ENCODE results near the gene PNMA6E.

The PNMA6E gene

GRCh38 chrX:153444333-153445011, 43.3 kb upstream of the PNMA6E start:
- Histone ChIP-seq H4K8ac (ENCODE audit: low read depth, low read length) (no peak overlapping the region), H3K27me3 (ENCODE audit: insufficient read depth, low read length, poor library complexity) (no peaks in the 10 kb centered on the region), H4K5ac (ENCODE audit: low read length) (no peak overlapping the region), H3K4me2 (ENCODE audit: low read length) (no peak overlapping the region), H2AK5ac (ENCODE audit: low read length) (no peak overlapping the region), H3K4me1 (ENCODE audit: control insufficient read depth, low read depth, low read length) (no peaks in the 10 kb centered on the region), H3K18ac (ENCODE audit: low read length) (no peak overlapping the region), H2BK5ac (ENCODE audit: low read length) (no peak overlapping the region), H3K79me1 (ENCODE audit: low read length) (no peaks in the 10 kb centered on the region), H3K4ac (ENCODE audit: low read depth, low read length) (no peak overlapping the region), H3K9ac (ENCODE audit: low read length) (no peak overlapping the region), H3K36me3 (ENCODE audit: control insufficient read depth, insufficient read depth, low read length) (no peaks in the 10 kb centered on the region), H3K27ac (ENCODE audit: low read depth, low read length) (no peak overlapping the region), H2BK15ac (replicated peaks; ENCODE audit: low read depth) (no peak overlapping the region), H3K23ac (ENCODE audit: low read length) (no peak overlapping the region), H3K79me2 (ENCODE audit: control insufficient read depth, insufficient read depth, low read length) (no peaks in the 10 kb centered on the region), H3K56ac (ENCODE audit: low read length) (no peak overlapping the region), H2BK120ac (ENCODE audit: low read depth, low read length) (no peak overlapping the region), H3K4me3 (ENCODE audit: low read length) (no peak overlapping the region)
- no CpG with 5 or more reads among the region's 37 CpGs for WGBS (ENCODE audit: extremely low coverage, insufficient coverage, low lambda C conversion rate)
- no peak for DNase-seq

GRCh38 chrX:153443476-153444332, 42.6 kb upstream of the PNMA6E start:
- no peak for DNase-seq
- no peak overlapping the region for H2BK5ac ChIP-seq (ENCODE audit: low read length)
- no peak overlapping the region for H3K56ac ChIP-seq (ENCODE audit: low read length)
- no peak overlapping the region for H3K18ac ChIP-seq (ENCODE audit: low read length)
- no peaks in the 10 kb centered on the region for H3K4me1 ChIP-seq (ENCODE audit: control insufficient read depth, low read depth, low read length)
- no peaks in the 10 kb centered on the region for H3K36me3 ChIP-seq (ENCODE audit: control insufficient read depth, insufficient read depth, low read length)
- H2BK120ac ChIP-seq (ENCODE audit: low read depth, low read length), result no peak overlapping the region
- H3K4ac ChIP-seq (ENCODE audit: low read depth, low read length), result no peak overlapping the region
- H3K79me1 ChIP-seq (ENCODE audit: low read length), result no peaks in the 10 kb centered on the region
- H3K4me2 ChIP-seq (ENCODE audit: low read length), result no peak overlapping the region
- H3K27me3 ChIP-seq (ENCODE audit: insufficient read depth, low read length, poor library complexity), result no peaks in the 10 kb centered on the region
- no peaks in the 10 kb centered on the region for H3K79me2 ChIP-seq (ENCODE audit: control insufficient read depth, insufficient read depth, low read length)
- no peak overlapping the region for H2BK15ac ChIP-seq (replicated peaks; ENCODE audit: low read depth)
- H3K9ac ChIP-seq (ENCODE audit: low read length), result no peak overlapping the region
- no peak overlapping the region for H4K5ac ChIP-seq (ENCODE audit: low read length)
- H3K27ac ChIP-seq (ENCODE audit: low read depth, low read length), result no peak overlapping the region
- no peak overlapping the region for H3K4me3 ChIP-seq (ENCODE audit: low read length)
- no peak overlapping the region for H4K8ac ChIP-seq (ENCODE audit: low read depth, low read length)
- no peak overlapping the region for H3K23ac ChIP-seq (ENCODE audit: low read length)
- no peak overlapping the region for H2AK5ac ChIP-seq (ENCODE audit: low read length)
- no CpG with 5 or more reads among the region's 25 CpGs for WGBS (ENCODE audit: extremely low coverage, insufficient coverage, low lambda C conversion rate)

- no peak overlapping the region for H2BK120ac ChIP-seq (ENCODE audit: low read depth, low read length)
- H2BK15ac ChIP-seq (replicated peaks; ENCODE audit: low read depth), result no peak overlapping the region
- H3K9ac ChIP-seq (ENCODE audit: low read length), result no peak overlapping the region
- no peak overlapping the region for H4K8ac ChIP-seq (ENCODE audit: low read depth, low read length)
- no peaks in the 10 kb centered on the region for H3K79me2 ChIP-seq (ENCODE audit: control insufficient read depth, insufficient read depth, low read length)
- WGBS (ENCODE audit: extremely low coverage, insufficient coverage, low lambda C conversion rate), result no CpG with 5 or more reads among the region's 5 CpGs
- H3K18ac ChIP-seq (ENCODE audit: low read length), result no peak overlapping the region
- H3K4me2 ChIP-seq (ENCODE audit: low read length), result no peak overlapping the region
- H3K79me1 ChIP-seq (ENCODE audit: low read length), result no peaks in the 10 kb centered on the region
- H3K36me3 ChIP-seq (ENCODE audit: control insufficient read depth, insufficient read depth, low read length), result no peaks in the 10 kb centered on the region
- no peak overlapping the region for H3K56ac ChIP-seq (ENCODE audit: low read length)
- no peak overlapping the region for H3K4me3 ChIP-seq (ENCODE audit: low read length)
- H3K23ac ChIP-seq (ENCODE audit: low read length), result no peak overlapping the region
- H4K5ac ChIP-seq (ENCODE audit: low read length), result no peak overlapping the region
- DNase-seq, result no peak
- no peak overlapping the region for H2AK5ac ChIP-seq (ENCODE audit: low read length)
- H3K27ac ChIP-seq (ENCODE audit: low read depth, low read length), result no peak overlapping the region
- no peaks in the 10 kb centered on the region for H3K4me1 ChIP-seq (ENCODE audit: control insufficient read depth, low read depth, low read length)
- no peaks in the 10 kb centered on the region for H3K27me3 ChIP-seq (ENCODE audit: insufficient read depth, low read length, poor library complexity)
- H2BK5ac ChIP-seq (ENCODE audit: low read length), result no peak overlapping the region
- H3K4ac ChIP-seq (ENCODE audit: low read depth, low read length), result no peak overlapping the region
Observed at GRCh38 chrX:153442463-153442862, 41.3 kb upstream of the PNMA6E start.

GRCh38 chrX:153441981-153442380, 40.8 kb upstream of the PNMA6E start:
- no peak overlapping the region for H4K5ac ChIP-seq (ENCODE audit: low read length)
- no peaks in the 10 kb centered on the region for H3K27me3 ChIP-seq (ENCODE audit: insufficient read depth, low read length, poor library complexity)
- H3K56ac ChIP-seq (ENCODE audit: low read length), result no peak overlapping the region
- no peaks in the 10 kb centered on the region for H3K36me3 ChIP-seq (ENCODE audit: control insufficient read depth, insufficient read depth, low read length)
- H3K4me1 ChIP-seq (ENCODE audit: control insufficient read depth, low read depth, low read length), result no peaks in the 10 kb centered on the region
- H3K27ac ChIP-seq (ENCODE audit: low read depth, low read length), result no peak overlapping the region
- no peak overlapping the region for H2BK120ac ChIP-seq (ENCODE audit: low read depth, low read length)
- DNase-seq, result no peak
- WGBS (ENCODE audit: extremely low coverage, insufficient coverage, low lambda C conversion rate), result no CpG with 5 or more reads among the region's 9 CpGs
- H3K4ac ChIP-seq (ENCODE audit: low read depth, low read length), result no peak overlapping the region
- no peak overlapping the region for H2AK5ac ChIP-seq (ENCODE audit: low read length)
- H3K79me2 ChIP-seq (ENCODE audit: control insufficient read depth, insufficient read depth, low read length), result no peaks in the 10 kb centered on the region
- H2BK5ac ChIP-seq (ENCODE audit: low read length), result no peak overlapping the region
- no peak overlapping the region for H4K8ac ChIP-seq (ENCODE audit: low read depth, low read length)
- H3K79me1 ChIP-seq (ENCODE audit: low read length), result no peaks in the 10 kb centered on the region
- H3K9ac ChIP-seq (ENCODE audit: low read length), result no peak overlapping the region
- no peak overlapping the region for H3K18ac ChIP-seq (ENCODE audit: low read length)
- no peak overlapping the region for H3K23ac ChIP-seq (ENCODE audit: low read length)
- no peak overlapping the region for H2BK15ac ChIP-seq (replicated peaks; ENCODE audit: low read depth)
- H3K4me3 ChIP-seq (ENCODE audit: low read length), result no peak overlapping the region
- no peak overlapping the region for H3K4me2 ChIP-seq (ENCODE audit: low read length)

- no peaks in the 10 kb centered on the region for H3K27me3 ChIP-seq (ENCODE audit: insufficient read depth, low read length, poor library complexity)
Observed at GRCh38 chrX:153441296-153441695, 40.1 kb upstream of the PNMA6E start.

More at GRCh38 chrX:153441296-153441695, 40.1 kb upstream of the PNMA6E start:
- no peak overlapping the region for H2BK5ac ChIP-seq (ENCODE audit: low read length)
- no peak overlapping the region for H2AK5ac ChIP-seq (ENCODE audit: low read length)
- H3K36me3 ChIP-seq (ENCODE audit: control insufficient read depth, insufficient read depth, low read length), result no peaks in the 10 kb centered on the region
- no peak overlapping the region for H3K4me3 ChIP-seq (ENCODE audit: low read length)
- H3K27ac ChIP-seq (ENCODE audit: low read depth, low read length), result no peak overlapping the region
- no peaks in the 10 kb centered on the region for H3K79me2 ChIP-seq (ENCODE audit: control insufficient read depth, insufficient read depth, low read length)
- H4K5ac ChIP-seq (ENCODE audit: low read length), result no peak overlapping the region
- H3K9ac ChIP-seq (ENCODE audit: low read length), result no peak overlapping the region
- no peak overlapping the region for H3K4me2 ChIP-seq (ENCODE audit: low read length)
- H3K79me1 ChIP-seq (ENCODE audit: low read length), result no peaks in the 10 kb centered on the region
- no peak overlapping the region for H3K18ac ChIP-seq (ENCODE audit: low read length)
- no CpG with 5 or more reads among the region's 7 CpGs for WGBS (ENCODE audit: extremely low coverage, insufficient coverage, low lambda C conversion rate)
- no peak overlapping the region for H3K4ac ChIP-seq (ENCODE audit: low read depth, low read length)
- H3K4me1 ChIP-seq (ENCODE audit: control insufficient read depth, low read depth, low read length), result no peaks in the 10 kb centered on the region
- H2BK15ac ChIP-seq (replicated peaks; ENCODE audit: low read depth), result no peak overlapping the region
- no peak overlapping the region for H4K8ac ChIP-seq (ENCODE audit: low read depth, low read length)
- H3K56ac ChIP-seq (ENCODE audit: low read length), result no peak overlapping the region
- H2BK120ac ChIP-seq (ENCODE audit: low read depth, low read length), result no peak overlapping the region
- H3K23ac ChIP-seq (ENCODE audit: low read length), result no peak overlapping the region
- DNase-seq, result no peak
